Left ventricle myocardium inferior (tissue), 1 donor: Measurements from ENCODE around the gene MUC2. TPM values are rescaled to one million over a fixed set of nuclear protein-coding genes. Genes with fewer than 3 reads are reported as not detected.

Experiments
- DNase-seq: peaks from one replicate; pipeline ENCODE4 v3.0.0-alpha.2; 2020
- H3K27ac ChIP-seq: fragments of 200-600 bp; replicated peaks from 2 replicates; pipeline ENCODE4 v1.8.0; 2021
- H3K27me3 ChIP-seq: fragments of 200-600 bp; 2 replicates; pipeline ENCODE4 v1.8.0; 2021; ENCODE audit warnings: low read depth
- H3K36me3 ChIP-seq: fragments of 200-600 bp; 2 replicates; pipeline ENCODE4 v1.8.0; 2021
- H3K4me1 ChIP-seq: fragments of 200-600 bp; 2 replicates; pipeline ENCODE4 v1.8.0; 2021
- H3K4me3 ChIP-seq: fragments of 200-600 bp; 2 replicates; pipeline ENCODE4 v1.8.0; 2021; ENCODE audit warnings: mild to moderate bottlenecking, moderate library complexity
- H3K9me3 ChIP-seq: fragments of 200-600 bp; replicated peaks from 2 replicates; pipeline ENCODE4 v1.8.0; 2021
- CTCF ChIP-seq: fragments of 200-600 bp; IDR thresholded peaks from 2 replicates; pipeline ENCODE4 v1.8.0; 2021; ENCODE audit warnings: antibody characterized with exemption, mild to moderate bottlenecking, borderline replicate concordance
- intact Hi-C: fragments of 100-400 bp; cut with micrococcal nuclease; formaldehyde crosslinking; loops from one replicate; pipeline ENCODE4 v1.11.0; 2022
- total RNA-seq: library from RNA; stranded (reverse); fragmentation: NEBNext Ultra II Directional; extraction: Animal tissue kit (Norgen Biotek cat#: 25700); gene quantifications from one replicate; pipeline ENCODE4 v1.2.1, GENCODE V29; 2021
- donor health status: DM: no; HTN: yes; CAD: no; lungs with severe emphysema.

Gene MUC2
- total RNA-seq, 1 donor from 2014 or later: 0.03 TPM

GRCh38 chr11:1089738-1090599, 15.3 kb downstream of the MUC2 start:
- Histone ChIP-seq H3K9me3 (no peaks in the 10 kb centered on the region), H3K27me3 (peaks cover 9% of the 10 kb centered on the region), H3K27ac (no peak overlapping the region), H3K4me3 (no peak overlapping the region), H3K4me1 (no peaks in the 10 kb centered on the region), H3K36me3 (no peaks in the 10 kb centered on the region)
- no peak for TF ChIP-seq CTCF
- intact Hi-C loops: no loop called here
- peak; percentile 8 for DNase-seq

- no peaks in the 10 kb centered on the region for H3K9me3 ChIP-seq
- H3K27me3 ChIP-seq: peaks cover 6% of the 10 kb centered on the region
- no peak overlapping the region for H3K4me3 ChIP-seq
- no peaks in the 10 kb centered on the region for H3K4me1 ChIP-seq
- no peak for TF ChIP-seq CTCF
- no peak overlapping the region for H3K27ac ChIP-seq
- no peaks in the 10 kb centered on the region for H3K36me3 ChIP-seq
- peak; percentile 5 for DNase-seq
- intact Hi-C loops: no loop called here
Observed at GRCh38 chr11:1090600-1091331, 16.1 kb downstream of the MUC2 start.

- Histone ChIP-seq H3K4me3 (no peak overlapping the region), H3K4me1 (no peaks in the 10 kb centered on the region), H3K27me3 (no peaks in the 10 kb centered on the region), H3K36me3 (no peaks in the 10 kb centered on the region), H3K9me3 (no peaks in the 10 kb centered on the region), H3K27ac (no peak overlapping the region)
- TF ChIP-seq CTCF: no peak
- intact Hi-C loops: no loop called here
- no peak for DNase-seq
Observed at GRCh38 chr11:1091332-1092083, 16.8 kb downstream of the MUC2 start.

- no peak overlapping the region for H3K27ac ChIP-seq
- intact Hi-C loops: no loop called here
- no peaks in the 10 kb centered on the region for H3K36me3 ChIP-seq
- no peaks in the 10 kb centered on the region for H3K27me3 ChIP-seq
- DNase-seq: no peak
- H3K9me3 ChIP-seq: no peaks in the 10 kb centered on the region
- TF ChIP-seq CTCF: no peak
- H3K4me3 ChIP-seq: no peak overlapping the region
- no peaks in the 10 kb centered on the region for H3K4me1 ChIP-seq
Observed at GRCh38 chr11:1092145-1092670, 17.5 kb downstream of the MUC2 start.

- TF ChIP-seq CTCF: no peak
- no peaks in the 10 kb centered on the region for H3K36me3 ChIP-seq
- intact Hi-C loops: no loop called here
- no peaks in the 10 kb centered on the region for H3K27me3 ChIP-seq
- no peaks in the 10 kb centered on the region for H3K4me1 ChIP-seq
- no peak for DNase-seq
- no peak overlapping the region for H3K27ac ChIP-seq
- H3K4me3 ChIP-seq: no peak overlapping the region
- H3K9me3 ChIP-seq: no peaks in the 10 kb centered on the region
Observed at GRCh38 chr11:1092919-1093318, 18.2 kb downstream of the MUC2 start.
